KOPT-K1 (cell line): Measurements from ENCODE around the gene VSTM1.
"Not testable (repeated sequence)": the region's sequence is repeated elsewhere in the genome, so short reads cannot be mapped to it uniquely, and the experiment has no call there.

Source experiments
- H3K27ac ChIP-seq: fragments of 200-600 bp; sonication (generic); 2 replicates; pipeline ENCODE4 v1.5.1; 2016; ENCODE audit warnings: antibody characterized with exemption, mild to moderate bottlenecking, low read depth, low read length; ENCODE audit not compliant: poor library complexity, severe bottlenecking
- H3K36me3 ChIP-seq: fragments of 200-600 bp; sonication (generic); 2 replicates; pipeline ENCODE4 v1.5.1; 2017; ENCODE audit warnings: antibody characterized with exemption, mild to moderate bottlenecking, low read length, moderate library complexity; ENCODE audit not compliant: insufficient read depth
- H3K9me3 ChIP-seq: fragments of 200-600 bp; sonication (generic); 2 replicates; pipeline ENCODE4 v1.5.1; 2017; ENCODE audit warnings: antibody characterized with exemption, low read length, mild to moderate bottlenecking; ENCODE audit not compliant: insufficient read depth, poor library complexity, severe bottlenecking

Gene VSTM1

DNA sequence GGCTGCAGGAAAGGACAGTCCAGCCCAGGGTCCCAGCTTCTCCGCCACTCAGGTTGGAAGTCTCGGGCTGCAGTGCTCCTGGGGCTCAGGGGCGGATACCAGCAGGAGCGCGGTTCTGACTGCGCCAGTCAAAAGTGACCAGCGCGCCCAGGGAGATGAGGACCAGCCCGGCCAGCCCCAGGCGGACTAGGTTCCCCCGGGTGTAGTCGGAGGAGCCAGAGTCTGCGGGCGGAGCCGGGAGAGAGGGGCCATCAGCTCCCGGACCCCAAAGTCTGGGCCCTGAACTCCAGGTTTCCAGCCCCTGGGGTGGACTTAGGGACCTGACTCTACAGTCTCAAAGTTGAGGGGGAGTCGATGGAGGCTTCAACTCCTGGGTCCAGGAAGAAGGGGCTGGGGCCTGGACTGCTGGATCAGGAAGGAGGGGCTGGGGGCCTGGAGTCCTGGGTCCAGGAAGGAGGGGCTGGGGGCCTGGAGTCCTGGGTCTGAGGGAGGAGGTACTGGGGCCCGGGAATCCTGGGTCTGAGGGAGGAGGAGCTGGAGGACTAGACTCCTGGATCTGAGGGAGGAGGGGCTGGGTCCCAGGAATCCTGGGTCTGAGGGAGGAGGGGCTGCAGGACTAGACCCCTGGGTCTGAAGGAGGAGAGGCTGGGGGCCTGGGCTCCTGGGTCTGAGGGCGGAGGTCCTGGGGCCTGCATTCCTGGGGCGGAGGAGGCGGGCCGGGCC is 31.6 kb upstream of the VSTM1 start:
- peaks cover 11% of the 10 kb centered on the region for H3K9me3 ChIP-seq
- H3K36me3 ChIP-seq: no peaks in the 10 kb centered on the region
- no peak overlapping the region for H3K27ac ChIP-seq

GRCh38 chr19:54094426-54095000 is 30.8 kb upstream of the VSTM1 start:
- Histone ChIP-seq H3K36me3 (no peaks in the 10 kb centered on the region), H3K27ac (no peak overlapping the region)

GRCh38 chr19:54084410-54084809 is 20.7 kb upstream of the VSTM1 start:
- H3K27ac ChIP-seq: no peak overlapping the region
- no peaks in the 10 kb centered on the region for H3K36me3 ChIP-seq
- peaks cover 9% of the 10 kb centered on the region for H3K9me3 ChIP-seq

More at GRCh38 chr19:54094426-54095000, 30.8 kb upstream of the VSTM1 start:
- peaks cover 11% of the 10 kb centered on the region for H3K9me3 ChIP-seq

DNA sequence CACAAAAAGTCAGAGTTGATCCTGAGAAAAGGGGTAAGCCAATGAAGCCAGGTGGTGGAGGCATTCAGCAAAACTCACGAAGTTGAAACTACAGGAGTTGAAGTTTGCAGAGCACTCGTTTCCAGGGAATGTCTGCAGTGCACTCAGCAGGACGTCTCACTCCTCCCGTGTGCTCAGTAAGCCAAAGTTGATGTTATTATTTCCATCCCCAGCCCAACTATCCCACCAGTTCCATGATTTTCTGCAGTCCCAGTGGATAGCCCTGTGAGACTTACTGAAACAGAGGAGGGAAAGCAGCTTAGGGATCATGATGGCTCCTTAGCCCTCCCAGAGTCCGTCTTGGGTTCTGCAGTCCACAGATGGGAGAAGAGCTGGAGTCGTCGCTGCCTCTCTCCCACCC is 17.3 kb upstream of the VSTM1 start, which contains the start of gene TARM1:
Gene TARM1 (minus strand): TSS at position 334 of the 400 bp plus-strand sequence. CDS start 25 bp downstream, at position 309.
- H3K36me3 ChIP-seq: no peaks in the 10 kb centered on the region
- H3K9me3 ChIP-seq: peaks cover 9% of the 10 kb centered on the region
- no peak within 1 kb of the TSS for H3K27ac ChIP-seq

DNA sequence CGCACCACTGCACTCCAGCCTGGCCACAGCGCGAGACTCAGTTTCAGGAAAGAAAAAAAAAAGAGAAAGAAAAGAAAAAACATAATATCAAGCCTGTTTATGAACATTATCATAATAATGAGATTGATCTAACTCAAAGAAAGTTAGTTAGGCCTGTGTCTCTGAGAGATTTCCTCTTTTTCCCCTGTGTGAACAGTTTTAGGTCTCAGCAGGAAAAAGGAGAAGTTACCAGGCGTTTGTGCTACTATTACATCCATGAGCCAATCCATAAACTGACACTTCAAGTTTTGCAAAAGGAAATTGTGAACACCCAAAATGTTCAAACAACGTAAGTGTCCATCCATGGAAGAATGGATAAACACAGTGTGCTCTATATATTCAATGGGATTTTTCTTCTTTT is 13.6 kb upstream of the VSTM1 start:
- no peaks in the 10 kb centered on the region for H3K36me3 ChIP-seq
- H3K9me3 ChIP-seq: peaks cover 9% of the 10 kb centered on the region
- no peak overlapping the region for H3K27ac ChIP-seq

GRCh38 chr19:54074851-54075250 is 11.2 kb upstream of the VSTM1 start:
- H3K36me3 ChIP-seq: no peaks in the 10 kb centered on the region
- no peak overlapping the region for H3K27ac ChIP-seq
- no peaks in the 10 kb centered on the region for H3K9me3 ChIP-seq

DNA sequence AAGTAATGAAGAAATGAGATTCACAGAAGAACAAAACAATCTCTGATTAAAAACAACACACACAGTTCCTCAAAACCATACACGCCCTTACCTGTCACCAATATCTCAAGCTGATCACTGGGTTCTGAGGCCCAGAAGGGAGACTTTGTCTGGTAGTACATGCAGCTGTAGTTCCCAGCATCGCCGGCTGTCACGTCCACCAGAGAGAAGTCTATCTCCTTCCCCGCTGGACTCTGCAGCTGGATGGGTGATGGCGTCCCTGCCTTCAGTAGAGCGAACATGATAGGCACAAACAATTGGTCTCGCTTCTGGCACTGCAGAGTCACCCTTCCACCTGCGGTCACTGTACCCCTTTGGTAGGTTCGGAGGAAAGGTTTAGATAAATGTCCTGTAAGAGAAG is 10.1 kb upstream of the VSTM1 start:
- no peak overlapping the region for H3K27ac ChIP-seq
- H3K36me3 ChIP-seq: no peaks in the 10 kb centered on the region
- no peaks in the 10 kb centered on the region for H3K9me3 ChIP-seq

- Histone ChIP-seq H3K9me3 (no peaks in the 10 kb centered on the region), H3K36me3 (no peaks in the 10 kb centered on the region), H3K27ac (no peak overlapping the region)
Measured at GRCh38 chr19:54069470-54069869, 5.8 kb upstream of the VSTM1 start.

DNA sequence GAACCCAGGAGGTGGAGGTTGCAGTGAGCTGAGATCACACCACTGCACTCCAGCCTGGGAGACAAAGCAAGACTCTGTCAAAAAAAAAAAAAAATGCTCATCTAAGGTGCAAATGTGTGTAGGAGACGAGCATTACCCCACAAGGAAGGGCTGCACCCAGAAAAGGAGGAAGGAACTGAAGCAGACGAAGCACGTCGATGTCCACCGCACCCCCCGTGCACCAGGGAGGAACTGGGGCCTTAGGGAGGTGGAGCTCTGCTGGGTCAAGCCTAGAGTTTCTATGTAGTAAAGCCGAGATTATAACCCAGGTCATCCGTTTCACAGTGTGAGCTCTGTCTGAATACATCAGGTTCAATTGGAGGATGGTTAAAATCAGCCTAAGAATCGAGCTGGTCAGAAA is 1.1 kb downstream of the VSTM1 start:
- Histone ChIP-seq H3K27ac (no peak overlapping the region), H3K36me3 (no peaks in the 10 kb centered on the region), H3K9me3 (no peaks in the 10 kb centered on the region)

DNA sequence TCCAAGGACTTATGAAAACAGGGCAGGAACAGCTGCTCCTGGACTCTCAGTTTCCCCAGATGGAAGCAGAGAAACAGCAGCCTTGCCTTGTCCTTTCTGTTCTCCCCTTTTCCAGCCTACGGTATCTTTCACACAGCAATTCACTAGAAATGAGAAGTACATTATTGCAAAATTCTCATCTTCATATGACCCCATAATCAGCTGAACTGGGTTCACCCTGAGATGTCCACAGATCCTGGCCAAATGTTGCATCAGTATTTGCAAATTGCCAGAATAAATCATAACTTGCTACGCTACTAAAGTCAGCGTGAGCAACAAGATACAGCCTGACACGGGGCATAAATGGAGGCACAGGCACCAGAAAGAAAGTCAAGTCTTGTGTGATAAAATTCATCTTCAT is 16.1 kb downstream of the VSTM1 start:
- H3K27ac ChIP-seq: no peak overlapping the region
- H3K36me3 ChIP-seq: no peaks in the 10 kb centered on the region
- no peaks in the 10 kb centered on the region for H3K9me3 ChIP-seq

- H3K36me3 ChIP-seq: no peaks in the 10 kb centered on the region
- no peaks in the 10 kb centered on the region for H3K9me3 ChIP-seq
Measured at GRCh38 chr19:54045771-54046170, 17.9 kb downstream of the VSTM1 start.

DNA sequence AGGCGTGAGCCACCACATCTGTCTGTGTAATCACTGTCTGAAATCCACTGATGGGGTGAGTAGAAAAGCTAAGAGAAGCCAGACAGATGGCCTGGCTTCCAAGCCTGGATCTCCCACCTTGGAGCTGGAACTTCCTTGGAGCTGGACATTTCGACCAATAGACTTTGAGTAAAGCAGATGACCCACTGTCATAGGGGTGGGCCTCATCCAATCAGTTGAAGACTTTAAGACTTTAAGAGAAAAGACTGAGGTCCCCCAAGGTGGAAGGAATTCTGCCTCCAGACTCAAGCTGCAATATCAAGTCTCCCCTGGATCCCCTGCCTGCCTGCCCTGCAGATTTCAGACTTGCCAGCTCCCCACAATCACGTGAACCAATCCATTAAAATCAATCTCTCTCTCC is 20.7 kb downstream of the VSTM1 start:
- Histone ChIP-seq H3K36me3 (no peaks in the 10 kb centered on the region), H3K27ac (no peak overlapping the region), H3K9me3 (no peaks in the 10 kb centered on the region)

More at GRCh38 chr19:54045771-54046170, 17.9 kb downstream of the VSTM1 start:
- no peak overlapping the region for H3K27ac ChIP-seq

- H3K9me3 ChIP-seq: no peaks in the 10 kb centered on the region
- H3K36me3 ChIP-seq: no peaks in the 10 kb centered on the region
- H3K27ac ChIP-seq: no peak overlapping the region
Measured at GRCh38 chr19:54041969-54042606, 21.6 kb downstream of the VSTM1 start.

- Histone ChIP-seq H3K27ac (no peak overlapping the region), H3K9me3 (no peaks in the 10 kb centered on the region), H3K36me3 (no peaks in the 10 kb centered on the region)
Measured at GRCh38 chr19:54040003-54040402, 23.7 kb downstream of the VSTM1 start.

DNA sequence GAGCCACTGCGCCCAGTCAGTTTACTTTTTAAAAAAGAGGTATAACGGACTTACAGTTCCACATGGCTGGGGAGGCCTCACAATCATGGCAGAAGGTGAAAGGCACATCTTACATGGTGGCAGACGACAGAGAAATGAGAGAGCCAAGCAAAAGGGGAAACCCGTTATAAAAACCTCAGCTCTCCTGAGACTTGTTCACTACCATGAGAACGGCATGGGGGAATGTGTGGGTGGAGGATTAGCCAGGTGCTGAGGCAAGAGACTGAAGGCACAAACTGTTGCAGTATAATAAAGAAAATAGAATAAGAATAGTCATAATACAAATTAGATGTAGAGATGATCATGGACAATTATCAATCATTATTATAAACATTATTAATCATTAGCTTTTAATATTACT is 27.2 kb downstream of the VSTM1 start:
- H3K36me3 ChIP-seq, H3K9me3 ChIP-seq, H3K27ac ChIP-seq: not testable (repeated sequence)
